Measurements from ENCODE around the gene SPTBN2. TPM values are rescaled to one million over a fixed set of nuclear protein-coding genes. Genes with fewer than 3 reads are reported as not detected.

The SPTBN2 gene
- total and polyA plus RNA-seq, 2 of the 8 experiments (the other 6 are each of a cell fraction or from before 2014, with no cell fraction given): 19.1 to 69.0 TPM

DNA sequence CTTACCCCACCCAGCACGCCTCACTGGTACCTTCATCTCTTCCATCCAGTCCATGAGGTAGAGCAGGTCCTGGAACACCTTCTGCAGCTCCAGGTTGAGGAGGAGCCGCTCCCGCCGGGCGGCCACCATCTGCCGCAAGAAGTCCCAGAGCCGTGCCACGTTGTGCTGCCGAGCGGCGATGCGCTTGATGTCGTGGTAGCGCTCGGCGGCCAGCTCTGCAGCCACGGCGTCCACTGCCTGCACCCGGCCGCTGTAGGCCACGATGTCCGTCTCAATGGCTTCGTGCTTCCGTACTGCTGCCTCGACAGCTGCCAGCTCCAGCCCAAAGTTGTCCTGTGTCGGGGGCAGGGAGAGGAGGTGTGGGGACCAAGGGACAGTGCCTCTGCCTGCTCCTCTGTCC, 21.5 kb downstream of the SPTBN2 start (continued):
- TF ChIP-seq SAP30 (IDR thresholded peaks at IDR 0.05; ENCODE audit: insufficient read depth, insufficient replicate concordance, low read length): no peak
- no peak for TF ChIP-seq ZNF274 (IDR thresholded peaks at IDR 0.05; ENCODE audit: borderline replicate concordance, extremely low read depth, low read length)
- TF ChIP-seq, protein P1, sequence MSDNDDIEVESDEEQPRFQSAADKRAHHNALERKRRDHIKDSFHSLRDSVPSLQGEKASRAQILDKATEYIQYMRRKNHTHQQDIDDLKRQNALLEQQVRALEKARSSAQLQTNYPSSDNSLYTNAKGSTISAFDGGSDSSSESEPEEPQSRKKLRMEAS (IDR thresholded peaks at IDR 0.05): no peak

All from H1 (cell line).